ENCODE measurements around the gene HDAC7.
"Not testable (repeated sequence)": the region's sequence is repeated elsewhere in the genome, so short reads cannot be mapped to it uniquely, and the experiment has no call there.

Gene HDAC7

GRCh38 chr12:47856094-47856493 is 36.4 kb upstream of the HDAC7 start:
- no peak overlapping the region for H3K4me3 ChIP-seq (ENCODE audit: low read length)
- no peak for TF ChIP-seq ZNF274 (IDR thresholded peaks at IDR 0.05; ENCODE audit: low read depth, low read length)

DNA sequence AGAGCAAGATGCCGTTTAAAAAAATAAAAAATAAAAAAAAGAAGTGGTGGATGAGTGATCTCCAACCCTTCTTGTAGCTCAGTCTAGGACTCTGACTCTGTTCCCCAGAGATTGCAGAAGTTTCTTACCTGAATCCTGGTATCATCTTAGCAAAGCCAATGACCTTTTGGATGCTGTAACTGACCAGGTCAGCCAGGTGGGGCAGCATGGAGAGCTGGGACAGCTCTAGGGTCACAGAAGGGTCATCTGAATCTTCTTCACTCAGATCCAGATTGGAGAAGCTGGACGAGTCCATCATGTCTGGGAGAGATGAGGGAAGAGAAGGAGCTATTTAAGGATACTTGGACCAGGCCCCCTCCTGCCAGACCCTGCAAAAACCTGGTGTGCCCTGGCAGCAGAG is 35.8 kb upstream of the HDAC7 start:
- no peak for TF ChIP-seq ZNF274 (IDR thresholded peaks at IDR 0.05; ENCODE audit: low read depth, low read length)
- no peak overlapping the region for H3K4me3 ChIP-seq (ENCODE audit: low read length)

GRCh38 chr12:47854531-47854930 is 34.8 kb upstream of the HDAC7 start:
- no peak overlapping the region for H3K4me3 ChIP-seq (ENCODE audit: low read length)

DNA sequence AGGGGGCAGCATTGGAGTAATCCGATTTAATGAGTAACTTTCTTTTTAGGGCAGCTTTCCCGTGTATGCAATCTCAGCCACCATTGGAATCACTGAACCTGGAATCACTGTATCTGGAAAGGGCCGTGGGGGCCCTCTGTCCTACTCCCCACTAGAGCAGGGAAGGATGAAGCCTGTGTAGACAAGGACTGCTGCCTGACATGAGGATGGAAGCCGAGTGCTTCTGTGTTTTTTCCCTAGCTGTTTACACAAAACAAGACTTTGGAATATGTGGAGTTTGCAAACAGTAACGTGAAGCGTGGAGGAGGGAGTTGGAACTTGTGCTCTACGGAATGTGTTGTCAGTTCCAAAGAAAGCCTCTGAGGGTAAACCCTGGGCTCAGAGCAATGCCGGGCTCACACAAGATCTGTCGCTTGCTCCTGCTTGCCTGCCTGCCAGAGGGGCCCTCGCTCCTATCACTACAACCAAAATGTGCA is 32.4 kb upstream of the HDAC7 start:
- H3K4me3 ChIP-seq (ENCODE audit: low read length): no peak overlapping the region
- no peak for TF ChIP-seq ZNF274 (IDR thresholded peaks at IDR 0.05; ENCODE audit: low read depth, low read length)

More at GRCh38 chr12:47854531-47854930, 34.8 kb upstream of the HDAC7 start:
- TF ChIP-seq ZNF274 (IDR thresholded peaks at IDR 0.05; ENCODE audit: low read depth, low read length): no peak

DNA sequence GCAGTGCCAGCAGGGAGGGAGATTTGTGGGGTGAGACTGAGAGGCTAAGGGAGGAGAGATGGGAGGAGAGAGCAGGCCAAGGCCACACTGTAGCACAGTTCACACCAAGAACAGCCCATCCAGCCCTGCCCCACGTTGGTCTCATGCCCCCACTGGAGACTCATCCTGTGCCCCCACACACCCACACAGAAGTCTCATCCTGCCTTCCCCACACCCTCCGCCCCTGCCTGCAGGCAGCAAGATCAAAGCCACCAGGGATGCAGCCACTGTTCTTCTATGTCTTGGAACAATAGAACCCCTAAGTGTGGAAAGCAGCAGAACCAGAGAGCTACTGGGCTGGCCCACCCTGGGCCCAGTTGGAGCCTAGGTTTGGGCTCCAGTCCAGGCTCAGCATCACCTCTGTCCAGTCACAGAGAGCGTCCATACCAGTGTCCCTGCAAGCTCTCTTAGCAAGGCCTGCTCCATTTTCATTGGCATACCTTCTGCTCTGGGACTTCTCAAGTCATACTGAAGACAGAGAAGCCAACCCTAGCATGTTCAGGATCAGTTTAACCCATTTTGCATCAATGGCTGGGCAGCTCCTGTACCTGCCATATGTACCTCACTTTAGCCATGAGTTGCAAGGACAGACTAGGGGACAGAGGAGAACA is 31.7 kb upstream of the HDAC7 start:
- H3K4me3 ChIP-seq (ENCODE audit: low read length): no peak overlapping the region
- TF ChIP-seq ZNF274 (IDR thresholded peaks at IDR 0.05; ENCODE audit: low read depth, low read length): no peak

DNA sequence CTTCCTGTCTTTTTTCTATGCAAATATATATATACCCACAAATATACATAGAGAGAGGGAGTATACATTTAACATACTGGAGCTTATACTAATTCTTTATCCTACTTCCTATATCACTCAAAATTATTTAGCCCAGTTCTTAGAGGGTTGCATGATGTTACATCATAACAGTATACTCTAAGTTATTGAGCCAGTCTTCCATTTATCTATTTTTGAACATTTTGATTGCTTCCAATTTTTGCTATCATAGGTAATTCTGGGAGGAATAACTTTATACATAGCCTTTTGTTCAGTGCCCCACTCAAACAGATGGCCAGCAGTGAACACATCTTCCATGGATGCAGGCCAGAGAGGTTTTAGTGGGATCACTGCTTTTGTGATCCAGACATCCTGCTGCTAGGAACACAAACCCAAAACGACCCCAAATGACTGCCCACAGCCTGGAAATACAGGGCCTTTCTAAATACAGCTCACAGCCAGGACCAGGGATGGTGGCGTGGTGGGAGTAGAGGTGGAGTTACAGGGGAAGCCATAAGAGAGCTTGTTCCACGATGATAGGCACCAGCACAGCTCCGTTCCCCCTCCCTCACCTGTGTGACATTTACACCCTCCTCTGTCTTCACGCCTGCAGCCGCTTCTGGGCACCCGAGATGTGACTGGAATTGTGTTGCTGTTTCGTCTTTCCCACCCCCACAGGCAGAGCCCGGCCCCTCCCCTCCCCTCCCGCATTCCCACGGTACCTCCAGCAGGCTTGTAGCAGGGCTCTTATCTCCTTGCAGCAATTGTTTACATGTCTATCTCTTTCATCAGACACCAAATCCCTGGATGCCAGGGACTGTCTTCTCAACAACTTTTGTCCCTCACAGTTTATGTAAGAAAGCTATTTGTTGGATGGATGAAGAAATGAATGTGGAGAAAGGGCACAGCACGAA is 30.7 kb upstream of the HDAC7 start:
- no peak overlapping the region for H3K4me3 ChIP-seq (ENCODE audit: low read length)
- no peak for TF ChIP-seq ZNF274 (IDR thresholded peaks at IDR 0.05; ENCODE audit: low read depth, low read length)

GRCh38 chr12:47849261-47849660 is 29.6 kb upstream of the HDAC7 start:
- no peak overlapping the region for H3K4me3 ChIP-seq (ENCODE audit: low read length)
- TF ChIP-seq ZNF274 (IDR thresholded peaks at IDR 0.05; ENCODE audit: low read depth, low read length): no peak

GRCh38 chr12:47848853-47849252 is 29.1 kb upstream of the HDAC7 start:
- H3K4me3 ChIP-seq (ENCODE audit: low read length): no peak overlapping the region
- no peak for TF ChIP-seq ZNF274 (IDR thresholded peaks at IDR 0.05; ENCODE audit: low read depth, low read length)

DNA sequence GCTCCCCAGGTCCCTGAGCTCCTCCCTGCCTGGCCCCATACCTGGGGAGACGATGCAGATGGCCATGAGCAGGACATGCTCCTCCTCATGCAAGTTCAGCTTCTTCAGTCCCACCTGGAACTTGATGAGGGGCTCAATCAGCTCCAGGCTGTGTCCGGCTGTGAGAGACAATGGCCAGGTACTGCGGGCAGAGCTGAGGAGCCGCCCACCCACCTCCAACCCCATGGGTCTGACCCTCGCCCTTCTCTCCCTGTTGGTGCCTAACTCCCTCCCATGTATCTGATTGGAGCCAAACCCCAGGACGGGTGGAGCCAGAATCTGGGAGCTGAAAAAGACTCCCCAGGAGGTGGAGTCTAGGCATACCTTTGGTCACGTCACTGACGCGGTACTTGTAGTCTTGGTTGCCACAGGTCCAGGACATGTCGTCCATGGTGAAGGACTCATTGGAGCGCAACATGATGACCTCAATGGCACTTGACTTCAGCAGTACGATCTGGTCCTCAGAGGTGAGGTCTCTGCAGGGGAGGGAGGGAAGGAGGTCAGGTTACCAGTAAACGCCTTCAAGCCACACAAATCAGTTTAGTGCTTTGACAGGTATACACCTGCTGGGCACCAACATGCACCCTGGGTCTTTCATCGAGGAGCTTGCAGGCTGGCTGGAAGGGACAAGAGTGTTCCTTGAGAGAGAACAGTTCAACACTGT is 26.7 kb upstream of the HDAC7 start:
- H3K4me3 ChIP-seq (ENCODE audit: low read length): no peak overlapping the region
- TF ChIP-seq ZNF274 (IDR thresholded peaks at IDR 0.05; ENCODE audit: low read depth, low read length): no peak

DNA sequence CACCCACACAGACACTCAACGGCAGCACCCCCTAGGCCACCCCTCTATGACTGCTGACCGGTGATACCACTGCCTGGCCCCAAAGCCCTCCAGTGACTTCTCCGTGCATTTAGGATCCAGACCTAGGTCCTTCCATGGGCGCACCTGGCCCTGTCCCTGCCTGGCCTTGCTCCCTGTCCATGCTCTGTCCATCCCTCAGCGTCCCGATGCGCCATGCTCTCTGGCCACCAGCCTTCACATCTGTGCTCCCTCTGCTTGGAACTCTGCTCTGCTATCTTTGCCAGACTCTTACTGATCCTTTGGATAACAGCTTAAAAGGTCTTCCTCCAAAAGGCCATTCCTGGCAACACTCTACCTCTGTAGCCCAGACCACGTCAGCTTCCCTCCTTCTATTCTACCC is 25.4 kb upstream of the HDAC7 start:
- no peak for TF ChIP-seq ZNF274 (IDR thresholded peaks at IDR 0.05; ENCODE audit: low read depth, low read length)
- H3K4me3 ChIP-seq (ENCODE audit: low read length): no peak overlapping the region

DNA sequence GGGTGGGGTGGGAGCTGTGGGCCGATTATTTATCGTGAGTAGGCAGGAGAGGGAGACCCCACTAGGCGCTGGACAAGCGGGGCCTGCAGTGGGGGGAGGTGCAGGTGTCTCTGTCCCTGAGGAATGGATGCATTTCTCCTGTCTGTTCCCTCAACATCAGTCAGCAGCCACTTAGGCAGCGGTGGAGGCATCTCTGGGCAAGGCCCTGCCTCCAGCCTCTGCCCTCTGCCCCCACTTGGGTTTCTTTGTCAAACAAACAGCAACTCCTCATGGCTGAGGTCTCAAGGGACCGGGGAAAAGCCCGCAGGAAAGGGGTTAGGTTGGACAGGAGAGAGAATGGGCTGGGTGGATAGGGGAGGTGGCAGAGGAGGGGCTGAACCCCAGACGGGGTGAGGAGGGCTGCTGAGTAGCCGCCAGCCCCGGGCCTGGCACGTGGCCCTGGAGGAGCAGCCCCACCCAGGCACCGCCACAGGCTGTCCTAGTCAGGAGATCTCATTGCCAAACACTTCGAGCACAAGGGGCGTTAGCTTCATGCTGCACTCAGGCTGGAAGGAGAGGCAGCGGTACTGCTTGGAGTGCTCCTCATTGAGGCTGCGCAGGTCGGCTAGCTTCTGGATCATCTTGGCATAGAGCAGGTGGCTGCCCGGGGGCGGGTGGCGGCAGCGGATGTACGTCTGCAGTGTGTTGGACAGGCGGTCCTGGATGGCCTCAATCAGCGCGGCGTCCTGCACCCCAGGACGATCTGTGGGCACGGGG is 24.7 kb upstream of the HDAC7 start:
- TF ChIP-seq ZNF274 (IDR thresholded peaks at IDR 0.05; ENCODE audit: low read depth, low read length): no peak
- H3K4me3 ChIP-seq (ENCODE audit: low read length): no peak overlapping the region

- no peak for TF ChIP-seq ZNF274 (IDR thresholded peaks at IDR 0.05; ENCODE audit: low read depth, low read length)
- no peak overlapping the region for H3K4me3 ChIP-seq (ENCODE audit: low read length)
These were observed 23.7 kb upstream of the HDAC7 start for GRCh38 chr12:47843226-47843980.

GRCh38 chr12:47842543-47842942 is 22.8 kb upstream of the HDAC7 start:
- not testable (repeated sequence) for H3K4me3 ChIP-seq (ENCODE audit: low read length)

Data from GM08714 (cell line).